ENCODE measurements around the gene ZFYVE28.
A peak's percentile ranks its signal among the peaks of the same experiment; 100 is the strongest.
"Not testable (repeated sequence)": the region's sequence is repeated elsewhere in the genome, so short reads cannot be mapped to it uniquely, and the experiment has no call there.

The ZFYVE28 gene

DNA sequence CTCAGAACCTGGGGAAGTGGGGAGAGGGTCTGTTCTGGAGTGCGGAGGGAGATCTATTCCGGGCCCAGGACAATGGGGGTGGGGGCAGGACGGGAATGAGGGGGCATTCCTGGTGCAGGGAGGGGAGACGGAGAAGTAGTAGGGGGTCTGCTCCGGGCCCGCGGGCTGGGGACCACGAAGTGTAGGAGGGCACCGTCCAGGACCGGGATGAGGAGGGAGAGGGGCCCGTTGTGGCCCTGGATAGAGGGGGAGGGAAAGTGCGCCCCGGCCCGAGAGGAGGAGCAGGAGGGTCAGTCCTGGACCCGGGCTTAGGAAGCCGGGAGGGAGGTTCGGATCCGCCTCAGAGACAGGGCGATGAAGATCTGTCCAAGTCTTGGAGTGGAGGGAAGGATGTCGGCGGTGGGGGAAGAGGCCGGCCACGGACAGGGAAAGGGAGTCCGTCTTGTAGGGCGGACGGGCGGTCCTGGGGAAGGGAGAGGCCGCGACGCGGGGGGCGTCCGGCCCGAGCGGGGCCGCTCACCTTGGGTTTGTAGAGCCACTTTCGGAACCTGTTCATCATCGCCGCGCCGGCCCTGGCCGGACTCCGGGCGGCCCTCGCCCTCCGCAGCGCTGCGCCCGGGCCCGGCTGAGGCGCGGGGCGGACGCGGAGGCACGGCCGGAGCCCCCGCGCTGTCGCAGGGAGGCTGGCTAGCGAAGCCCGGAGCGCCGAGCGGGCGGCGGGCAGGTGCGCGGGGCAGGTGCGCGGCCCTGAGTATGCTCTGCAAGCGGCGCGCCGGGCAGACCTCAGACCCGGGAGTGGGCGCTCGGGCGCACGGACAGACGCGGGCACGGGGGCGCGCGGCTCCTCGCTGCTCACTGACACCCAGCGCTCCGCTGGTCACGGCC, at the start of gene ZFYVE28:
TSS of gene ZFYVE28 (minus strand) at position 881 of the 885 bp plus-strand sequence. CDS start at position 559, 322 bp downstream.
- no peak for DNase-seq (ENCODE audit: low spot score)

DNA sequence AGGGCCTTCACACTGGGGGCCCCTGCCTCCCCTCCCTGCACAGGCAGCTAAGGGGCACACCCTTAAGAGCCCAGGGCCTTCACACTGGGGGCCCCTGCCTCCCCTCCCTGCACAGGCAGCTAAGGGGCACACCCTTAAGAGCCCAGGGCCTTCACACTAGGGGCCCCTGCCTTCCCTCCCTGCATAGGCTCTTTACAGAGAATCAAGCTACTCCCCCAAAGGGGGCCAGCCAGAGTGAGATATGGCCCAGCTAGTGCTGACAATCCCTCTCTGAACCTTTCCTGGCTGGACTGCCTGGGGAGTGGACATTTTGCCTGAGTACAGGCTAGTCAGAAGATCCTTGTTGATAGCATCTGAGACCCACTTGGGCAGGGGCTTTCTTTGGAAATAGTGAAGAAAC, 47.1 kb upstream of the ZFYVE28 start:
- DNase-seq (ENCODE audit: low spot score) = not testable (repeated sequence)

- no peak for DNase-seq (ENCODE audit: low spot score)
Measured at GRCh38 chr4:2465032-2465431, 46.6 kb upstream of the ZFYVE28 start.

GRCh38 chr4:2462992-2463762, 44.7 kb upstream of the ZFYVE28 start:
- DNase-seq (ENCODE audit: low spot score) = no peak

GRCh38 chr4:2462218-2462991, 44.0 kb upstream of the ZFYVE28 start:
- peak; percentile 94 for DNase-seq (ENCODE audit: low spot score)

GRCh38 chr4:2461246-2461960, 43.0 kb upstream of the ZFYVE28 start:
- no peak for DNase-seq (ENCODE audit: low spot score)

DNA sequence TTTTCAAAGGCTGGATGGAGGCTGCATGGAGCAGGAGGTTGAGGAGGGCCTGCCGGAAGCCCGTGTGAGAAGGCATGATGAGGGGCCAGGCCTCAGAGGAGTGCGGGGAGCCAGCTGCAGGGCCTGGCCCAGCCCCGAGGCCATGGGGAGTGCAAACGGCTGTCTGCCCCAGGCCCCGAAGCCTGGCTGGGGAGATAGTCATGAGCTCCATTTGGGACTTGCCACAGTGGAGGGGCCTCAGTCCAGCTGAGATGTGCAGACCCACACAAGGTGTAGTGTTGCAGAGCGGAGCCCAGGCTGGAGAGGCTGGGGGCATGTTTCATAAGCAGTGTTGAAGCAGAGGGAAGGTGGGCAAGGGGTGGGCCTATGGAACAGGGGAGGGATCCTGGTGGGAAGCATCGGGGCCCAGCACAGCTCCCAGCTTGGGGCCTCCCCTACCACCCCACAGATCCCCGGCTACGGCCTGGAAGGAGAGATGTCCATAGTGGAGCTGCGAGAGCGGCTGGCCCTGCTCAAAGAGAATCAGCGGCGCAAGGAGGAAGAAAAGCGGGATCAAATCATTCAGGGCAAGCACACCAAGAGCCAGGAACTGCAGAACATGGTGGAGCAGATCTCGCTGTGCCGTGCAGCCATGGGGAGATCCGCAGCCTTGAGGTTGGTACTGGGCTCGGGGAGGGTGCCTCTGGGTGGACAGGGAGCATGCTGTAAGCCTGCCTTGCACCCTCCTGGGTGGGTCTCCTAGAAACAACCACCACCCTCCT, 41.3 kb upstream of the ZFYVE28 start:
- no peak for DNase-seq (ENCODE audit: low spot score)

GRCh38 chr4:2458546-2459491, 40.4 kb upstream of the ZFYVE28 start:
- DNase-seq (ENCODE audit: low spot score) = no peak

- DNase-seq (ENCODE audit: low spot score) = no peak
Measured at GRCh38 chr4:2457481-2458295, 39.2 kb upstream of the ZFYVE28 start.

GRCh38 chr4:2451821-2452785, 33.7 kb upstream of the ZFYVE28 start:
- peak; percentile 32 for DNase-seq (ENCODE audit: low spot score)

GRCh38 chr4:2451036-2451520, 32.6 kb upstream of the ZFYVE28 start:
- DNase-seq (ENCODE audit: low spot score) = peak; percentile 20

- DNase-seq (ENCODE audit: low spot score) = peak; percentile 26
Measured at GRCh38 chr4:2450394-2451035, 32.1 kb upstream of the ZFYVE28 start.

DNA sequence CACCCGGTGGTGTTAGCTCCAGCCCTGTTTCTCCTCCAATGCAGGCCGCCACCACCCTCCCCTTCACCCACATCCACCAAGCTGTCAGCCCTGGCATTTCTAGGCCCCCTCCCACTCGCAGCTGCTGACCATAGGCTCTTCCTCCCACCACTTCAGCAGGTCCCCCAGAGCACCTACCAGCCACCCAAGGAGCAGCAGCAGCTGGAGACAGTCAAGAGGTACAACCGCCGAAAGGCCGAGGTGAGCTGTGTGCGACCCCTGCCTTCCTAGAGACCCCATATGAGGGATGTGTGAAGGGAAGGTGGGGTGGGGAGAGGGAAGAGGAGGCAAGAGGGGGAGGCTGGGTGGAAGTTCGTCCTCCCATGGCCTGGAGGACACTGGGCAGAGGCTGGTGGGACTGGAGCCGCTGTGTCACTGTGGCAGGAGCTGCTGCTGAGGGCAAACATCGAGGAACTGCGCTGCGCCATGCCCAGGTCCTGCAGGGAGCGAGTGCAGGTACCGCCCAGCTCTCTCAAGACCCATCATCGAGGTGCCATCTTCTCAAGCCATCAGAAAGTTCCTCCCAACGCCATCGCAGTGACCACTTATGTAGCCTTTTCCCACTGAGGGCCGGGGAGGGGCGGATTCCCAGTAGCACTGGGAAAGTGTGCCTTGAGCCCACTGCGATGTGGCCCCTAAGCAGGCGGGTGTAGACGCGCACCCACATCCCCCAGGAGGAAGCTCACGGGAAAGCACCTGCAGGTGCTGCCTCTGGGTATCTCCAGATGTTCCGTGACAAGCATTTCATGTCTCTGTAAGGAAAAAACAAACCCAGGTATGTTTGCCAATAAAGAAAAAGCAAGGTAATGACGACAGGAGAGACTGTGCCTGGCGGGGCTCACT, 31.3 kb upstream of the ZFYVE28 start:
- DNase-seq (ENCODE audit: low spot score) = peak; percentile 15

- DNase-seq (ENCODE audit: low spot score) = no peak
Measured at GRCh38 chr4:2449051-2449450, 30.6 kb upstream of the ZFYVE28 start.

DNA sequence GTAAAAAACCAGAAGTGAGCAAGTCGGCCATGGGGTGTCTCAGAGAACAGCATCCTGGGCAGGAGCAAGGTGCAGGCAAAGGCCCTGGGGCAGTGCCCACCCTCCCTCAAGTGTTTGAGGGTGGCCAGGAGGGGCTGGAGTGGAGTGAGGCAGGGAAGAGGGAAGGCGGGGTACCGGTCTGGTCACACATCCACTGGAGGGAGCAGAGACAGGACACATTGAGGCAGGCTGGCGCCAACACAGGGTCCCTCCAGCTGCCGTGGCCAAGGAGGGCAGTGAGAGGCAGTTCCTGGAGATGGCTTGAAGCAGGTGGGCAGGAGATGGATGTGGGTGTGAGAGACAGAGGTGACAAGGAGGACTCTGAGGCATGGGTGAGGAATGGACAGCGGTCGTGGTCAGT, 30.1 kb upstream of the ZFYVE28 start:
- DNase-seq (ENCODE audit: low spot score) = no peak
